Hair follicle dermal papilla cell (primary cell): Measurements from ENCODE around the gene NAPB. TPM values are rescaled to one million over a fixed set of nuclear protein-coding genes. Genes with fewer than 3 reads are reported as not detected.

ENCODE experiments used
- small RNA-seq: library from RNA; depleted of rRNA; stranded (forward); fragments of <200 nt; gene quantifications from one replicate; pipeline ENCODE3, GENCODE V24; 2012
- total RNA-seq: library from RNA; depleted of rRNA; stranded (reverse); fragments of >200 nt; gene quantifications from 2 replicates; pipeline ENCODE4 v1.2.3, GENCODE V29; 2012

Gene NAPB
- 9.0 and 10.4 TPM in 2 replicates for total RNA-seq

GRCh38 chr20:23420943-23421931 lies at the start of gene NAPB:
Gene NAPB (minus strand): TSS chr20:23421488. CDS start chr20:23421402, 86 bp downstream.

GRCh38 chr20:23452776-23453175 lies 31.5 kb upstream of the NAPB start, which contains the start of gene CST11:
Gene CST11 (minus strand): TSS chr20:23452876. CDS start chr20:23452811, 65 bp downstream.

GRCh38 chr20:23361476-23362391 lies 59.6 kb downstream of the NAPB start, which contains the start of gene GZF1:
Gene GZF1 (plus strand): TSS chr20:23362182. CDS start chr20:23364384, 2,202 bp downstream.

GRCh38 chr20:23350196-23350903 lies 70.9 kb downstream of the NAPB start, which contains the start of gene NXT1:
Gene NXT1 (plus strand): TSS chr20:23350791. CDS start chr20:23354042, 3,251 bp downstream.

Small RNA genes lying within 50 kb of the gene (small RNA-seq; reads per million reads assigned to genes)
- gene RF00019 (not detected), gene RNA5SP479 (not detected)

Other genes with a start within 250 kb of the NAPB start
- gene NXT1, start 70.7 kb downstream of the NAPB start, total RNA-seq, result 19.5 and 19.7 TPM in 2 replicates
- gene GZF1, start 59.3 kb downstream of the NAPB start, total RNA-seq, result 12.9 and 14.6 TPM in 2 replicates
- not detected in 2 replicates for gene CSTL1, start 18.2 kb upstream of the NAPB start, total RNA-seq
- gene CST11, start 31.4 kb upstream of the NAPB start, total RNA-seq, result not detected in 2 replicates
- gene CST8, start 69.6 kb upstream of the NAPB start, total RNA-seq, result not detected in 2 replicates
- gene CST9L, start 147.0 kb upstream of the NAPB start, total RNA-seq, result not detected in 2 replicates
- not detected in 2 replicates for gene CST9, start 184.4 kb upstream of the NAPB start, total RNA-seq
- 110 and 113 TPM in 2 replicates for gene CST3, start 216.5 kb upstream of the NAPB start, total RNA-seq